ENCODE data around the gene HIRIP3. TPM values are rescaled to one million over a fixed set of nuclear protein-coding genes. Genes with fewer than 3 reads are reported as not detected.

Gene HIRIP3
- total RNA-seq, 2 donors from 2014 or later: 10.8 to 22.4 TPM

DNA sequence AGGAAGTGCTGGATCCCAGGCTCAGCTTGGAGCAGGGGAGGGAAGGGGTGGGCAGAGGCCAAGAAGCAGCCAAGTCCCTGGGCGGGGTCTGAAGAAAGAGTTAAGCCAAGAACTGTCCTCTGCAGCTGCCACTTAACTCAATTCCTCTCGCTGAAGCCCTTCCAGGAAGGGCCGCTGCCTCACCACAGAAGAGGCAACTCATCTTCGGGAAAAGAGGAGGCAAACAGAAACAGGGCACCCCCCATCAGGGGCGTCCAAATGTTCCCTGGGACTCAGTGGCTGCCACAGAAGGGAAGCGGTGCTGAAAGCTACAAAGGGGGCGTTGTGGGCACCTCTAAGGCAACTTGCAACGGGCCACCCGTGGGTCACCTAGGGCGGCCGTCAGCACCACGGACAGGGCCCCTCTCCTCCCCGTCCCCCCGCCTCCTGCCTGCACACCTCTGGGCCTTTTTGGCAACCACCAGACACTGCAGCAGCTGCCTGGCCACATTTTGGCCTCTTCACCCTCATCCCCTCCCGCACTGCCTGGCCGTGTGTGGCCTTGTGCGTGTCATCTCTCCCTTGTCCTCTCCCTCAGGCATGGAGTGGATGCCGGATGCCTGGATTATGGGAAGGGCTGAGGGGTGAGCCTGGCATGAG lies 33.1 kb upstream of the HIRIP3 start:
- Histone ChIP-seq H3K9me3 (no peaks in the 10 kb centered on the region), H3K4me1 (replicated peaks) (peaks cover 5% of the 10 kb centered on the region), H3K27me3 (replicated peaks; ENCODE audit: insufficient read depth) (peaks cover 13% of the 10 kb centered on the region), H3K27ac (no peak overlapping the region), H3K4me3 (no peak overlapping the region), H3K36me3 (no peaks in the 10 kb centered on the region)
- DNase-seq (ENCODE audit: low spot score): no peak
- WGBS: 11% methylated on average over 18 of the region's 18 CpGs
- intact Hi-C loops (cut with DNase I): loop anchor here (10.0 kb wide), 1 partner anchor 334 kb away; no protein-coding TSS in a partner anchor
- TF ChIP-seq POLR2A (IDR thresholded peaks at IDR 0.05): no peak
- TF ChIP-seq POLR2AphosphoS5 (IDR thresholded peaks at IDR 0.05): no peak
- TF ChIP-seq, protein P1, sequence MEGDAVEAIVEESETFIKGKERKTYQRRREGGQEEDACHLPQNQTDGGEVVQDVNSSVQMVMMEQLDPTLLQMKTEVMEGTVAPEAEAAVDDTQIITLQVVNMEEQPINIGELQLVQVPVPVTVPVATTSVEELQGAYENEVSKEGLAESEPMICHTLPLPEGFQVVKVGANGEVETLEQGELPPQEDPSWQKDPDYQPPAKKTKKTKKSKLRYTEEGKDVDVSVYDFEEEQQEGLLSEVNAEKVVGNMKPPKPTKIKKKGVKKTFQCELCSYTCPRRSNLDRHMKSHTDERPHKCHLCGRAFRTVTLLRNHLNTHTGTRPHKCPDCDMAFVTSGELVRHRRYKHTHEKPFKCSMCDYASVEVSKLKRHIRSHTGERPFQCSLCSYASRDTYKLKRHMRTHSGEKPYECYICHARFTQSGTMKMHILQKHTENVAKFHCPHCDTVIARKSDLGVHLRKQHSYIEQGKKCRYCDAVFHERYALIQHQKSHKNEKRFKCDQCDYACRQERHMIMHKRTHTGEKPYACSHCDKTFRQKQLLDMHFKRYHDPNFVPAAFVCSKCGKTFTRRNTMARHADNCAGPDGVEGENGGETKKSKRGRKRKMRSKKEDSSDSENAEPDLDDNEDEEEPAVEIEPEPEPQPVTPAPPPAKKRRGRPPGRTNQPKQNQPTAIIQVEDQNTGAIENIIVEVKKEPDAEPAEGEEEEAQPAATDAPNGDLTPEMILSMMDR (IDR thresholded peaks at IDR 0.05): no peak

DNA sequence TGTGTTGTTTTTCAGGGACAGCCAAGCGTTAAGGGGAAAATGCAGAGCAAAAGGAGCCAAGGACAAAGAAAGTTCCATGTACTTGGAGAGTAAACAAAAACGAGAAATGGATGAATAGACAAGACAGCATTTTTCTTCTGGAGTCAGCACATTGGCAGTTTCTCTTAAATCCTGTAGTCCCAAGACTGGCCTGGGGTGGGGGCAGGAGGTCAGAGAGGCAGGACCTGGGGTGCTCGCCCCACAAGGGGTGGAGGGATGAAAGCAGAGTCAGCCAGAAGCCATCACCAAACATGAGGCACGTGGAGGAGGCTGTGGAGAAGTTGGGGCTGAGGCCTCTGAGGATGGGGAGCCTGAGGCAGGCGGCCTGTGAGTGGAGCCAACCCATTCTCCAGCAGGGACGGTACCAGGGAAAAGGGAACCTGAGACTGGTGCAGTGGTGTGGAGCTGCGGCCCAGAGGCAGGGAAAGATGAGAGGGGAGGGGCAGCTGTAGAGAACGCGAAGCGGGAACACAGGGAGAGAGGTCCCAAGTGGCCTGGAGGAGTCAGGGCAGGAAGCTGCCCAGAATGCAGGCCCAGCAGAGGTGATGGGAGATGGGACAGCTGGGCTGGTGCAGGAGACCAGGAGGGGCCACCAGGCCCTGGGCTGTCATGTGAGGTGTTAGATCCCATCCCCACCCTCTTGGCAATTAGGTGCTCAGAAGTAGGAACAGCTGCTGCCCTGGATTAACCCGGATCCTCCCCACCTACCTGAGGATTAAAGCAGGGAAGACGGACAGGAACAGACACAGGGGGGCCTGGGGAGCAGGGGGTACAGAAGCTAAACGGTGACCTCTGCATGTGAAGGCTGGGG lies 32.4 kb upstream of the HIRIP3 start:
- Histone ChIP-seq H3K27ac (no peak overlapping the region), H3K27me3 (replicated peaks; ENCODE audit: insufficient read depth) (peaks cover 13% of the 10 kb centered on the region), H3K9me3 (no peaks in the 10 kb centered on the region), H3K4me1 (replicated peaks) (peaks cover 5% of the 10 kb centered on the region), H3K4me3 (no peak overlapping the region), H3K36me3 (no peaks in the 10 kb centered on the region)
- intact Hi-C loops (cut with DNase I): loop anchor here (10.0 kb wide), 1 partner anchor 333 kb away; no protein-coding TSS in a partner anchor
- TF ChIP-seq POLR2A (IDR thresholded peaks at IDR 0.05) (no peak), POLR2AphosphoS5 (IDR thresholded peaks at IDR 0.05) (no peak)
- TF ChIP-seq, protein P1 (IDR thresholded peaks at IDR 0.05): no peak
- 46% methylated on average over 13 of the region's 13 CpGs for WGBS
- DNase-seq (ENCODE audit: low spot score): no peak

DNA sequence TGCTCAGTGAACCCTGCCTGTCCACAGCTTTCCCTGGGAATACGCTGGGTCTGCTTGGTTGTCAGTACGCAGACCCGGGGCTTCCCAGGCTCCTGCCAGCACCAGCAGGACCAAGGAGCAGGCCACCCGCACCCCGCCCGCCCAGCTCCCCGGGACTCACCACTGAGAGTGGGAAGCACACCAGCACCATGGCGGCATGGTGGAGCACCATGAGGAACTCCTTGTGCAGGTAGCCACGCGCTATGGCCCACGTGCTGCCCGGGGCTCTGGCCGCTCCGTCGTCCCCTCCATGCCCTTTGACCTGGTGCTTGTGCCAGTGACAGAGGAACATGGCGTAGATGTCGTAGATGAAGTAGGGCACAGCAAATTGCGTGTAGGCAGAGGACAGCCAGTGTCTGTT lies 31.0 kb upstream of the HIRIP3 start:
- H3K27ac ChIP-seq: no peak overlapping the region
- no peaks in the 10 kb centered on the region for H3K36me3 ChIP-seq
- TF ChIP-seq POLR2AphosphoS5 (IDR thresholded peaks at IDR 0.05) (no peak), POLR2A (IDR thresholded peaks at IDR 0.05) (no peak)
- TF ChIP-seq, protein P1 (IDR thresholded peaks at IDR 0.05): no peak
- peaks cover 5% of the 10 kb centered on the region for H3K4me1 ChIP-seq (replicated peaks)
- intact Hi-C loops (cut with DNase I): loop anchor here (10.0 kb wide), 1 partner anchor 332 kb away; no protein-coding TSS in a partner anchor
- H3K27me3 ChIP-seq (replicated peaks; ENCODE audit: insufficient read depth): peaks cover 12% of the 10 kb centered on the region
- no peak for DNase-seq (ENCODE audit: low spot score)
- no peaks in the 10 kb centered on the region for H3K9me3 ChIP-seq
- 88% methylated on average over 15 of the region's 18 CpGs for WGBS
- no peak overlapping the region for H3K4me3 ChIP-seq

DNA sequence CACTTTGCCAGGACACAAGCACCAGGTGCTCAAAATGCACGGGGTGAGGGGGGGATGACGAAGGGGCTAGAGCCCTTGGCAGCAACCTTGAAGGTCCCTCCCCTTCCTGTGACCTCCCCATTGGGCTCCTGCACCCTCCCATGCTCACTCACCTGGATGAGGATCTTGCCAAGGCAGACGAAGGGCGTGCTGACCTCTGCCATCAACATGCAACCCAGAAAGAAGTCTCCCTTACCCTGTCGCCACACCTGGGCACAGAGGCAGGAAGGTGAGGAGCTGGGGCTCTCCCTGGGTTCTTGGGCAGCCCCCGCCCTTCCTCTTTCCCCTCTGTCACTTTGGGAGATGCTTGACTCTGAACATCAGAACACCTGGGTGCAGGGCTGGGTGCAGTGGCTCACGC lies 30.2 kb upstream of the HIRIP3 start:
- TF ChIP-seq POLR2A (IDR thresholded peaks at IDR 0.05): no peak
- TF ChIP-seq POLR2AphosphoS5 (IDR thresholded peaks at IDR 0.05): no peak
- TF ChIP-seq, protein P1 (IDR thresholded peaks at IDR 0.05): no peak
- H3K27me3 ChIP-seq (replicated peaks; ENCODE audit: insufficient read depth): peaks cover 6% of the 10 kb centered on the region
- H3K9me3 ChIP-seq: no peaks in the 10 kb centered on the region
- H3K4me3 ChIP-seq: no peak overlapping the region
- no peak overlapping the region for H3K27ac ChIP-seq
- H3K4me1 ChIP-seq (replicated peaks): no peaks in the 10 kb centered on the region
- DNase-seq (ENCODE audit: low spot score): no peak
- WGBS: 66% methylated on average over 6 of the region's 7 CpGs
- intact Hi-C loops (cut with DNase I): loop anchor here (10.0 kb wide), 1 partner anchor 331 kb away; no protein-coding TSS in a partner anchor
- no peaks in the 10 kb centered on the region for H3K36me3 ChIP-seq
